ENCODE measurements around the gene TRPT1.

TRPT1 gene

GRCh38 chr11:64229744-64230170 is 3.8 kb upstream of the TRPT1 start:
- DNase-seq (ENCODE audit: low read depth) = no peak

GRCh38 chr11:64229090-64229743 is 3.2 kb upstream of the TRPT1 start:
- DNase-seq (ENCODE audit: low read depth) = no peak

GRCh38 chr11:64227405-64227956 is 1.5 kb upstream of the TRPT1 start:
- no peak for DNase-seq (ENCODE audit: low read depth)

- DNase-seq (ENCODE audit: low read depth) = peak; percentile 30
Measured at GRCh38 chr11:64226507-64227051, 593 bp upstream of the TRPT1 start.

DNA sequence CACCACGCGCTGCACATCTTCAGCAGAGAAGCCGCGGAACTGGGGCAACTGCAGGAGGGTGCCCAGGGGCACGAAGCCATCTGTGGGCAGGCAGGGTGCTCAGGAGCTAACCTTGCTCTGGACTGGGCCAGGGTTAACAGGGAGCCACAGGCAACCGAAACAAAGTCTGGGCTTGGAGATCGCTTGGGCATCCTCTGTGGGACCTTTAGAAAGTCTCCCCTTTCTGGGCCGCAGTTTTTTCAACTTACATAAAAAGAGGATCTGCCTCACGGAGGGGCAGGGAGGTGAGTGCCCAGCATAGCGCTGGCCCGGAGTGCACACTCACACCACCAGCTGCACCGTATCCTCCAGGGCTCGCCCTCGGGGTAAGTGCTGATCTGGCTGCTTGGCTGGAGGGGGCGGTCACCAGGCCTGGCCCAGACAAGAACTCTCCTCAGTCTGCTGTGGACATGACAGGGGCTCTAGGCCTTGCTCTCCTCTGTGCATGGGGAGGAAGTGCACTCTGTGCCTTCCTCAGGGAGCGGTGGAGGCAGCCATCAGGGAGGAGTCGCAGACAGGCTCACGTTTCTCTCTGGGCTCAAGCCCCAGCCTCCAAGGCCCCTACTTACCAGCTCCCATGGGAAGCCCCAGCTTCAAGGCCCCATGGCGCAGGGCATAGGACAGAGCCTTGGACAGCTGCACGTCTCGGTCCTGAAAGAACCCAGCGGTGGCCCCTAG is 937 bp downstream of the TRPT1 start:
- DNase-seq (ENCODE audit: low read depth) = no peak

- DNase-seq (ENCODE audit: low read depth) = no peak
Measured at GRCh38 chr11:64224151-64224890, 1.7 kb downstream of the TRPT1 start.

DNA sequence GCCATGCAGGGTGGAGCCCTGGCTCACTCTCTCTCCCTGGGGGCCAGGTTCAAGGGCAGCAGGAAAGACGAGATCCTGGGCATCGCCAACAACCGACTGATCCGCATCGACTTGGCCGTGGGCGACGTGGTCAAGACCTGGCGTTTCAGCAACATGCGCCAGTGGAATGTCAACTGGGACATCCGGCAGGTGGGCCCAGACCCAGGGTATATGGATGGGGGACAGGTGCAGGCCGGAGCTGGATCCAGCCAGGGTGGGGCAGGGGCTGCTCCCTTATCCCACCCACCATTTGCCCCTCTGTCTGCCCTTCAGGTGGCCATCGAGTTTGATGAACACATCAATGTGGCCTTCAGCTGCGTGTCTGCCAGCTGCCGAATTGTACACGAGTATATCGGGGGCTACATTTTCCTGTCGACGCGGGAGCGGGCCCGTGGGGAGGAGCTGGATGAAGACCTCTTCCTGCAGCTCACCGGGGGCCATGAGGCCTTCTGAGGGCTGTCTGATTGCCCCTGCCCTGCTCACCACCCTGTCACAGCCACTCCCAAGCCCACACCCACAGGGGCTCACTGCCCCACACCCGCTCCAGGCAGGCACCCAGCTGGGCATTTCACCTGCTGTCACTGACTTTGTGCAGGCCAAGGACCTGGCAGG is 2.9 kb downstream of the TRPT1 start:
- DNase-seq (ENCODE audit: low read depth) = no peak

DNA sequence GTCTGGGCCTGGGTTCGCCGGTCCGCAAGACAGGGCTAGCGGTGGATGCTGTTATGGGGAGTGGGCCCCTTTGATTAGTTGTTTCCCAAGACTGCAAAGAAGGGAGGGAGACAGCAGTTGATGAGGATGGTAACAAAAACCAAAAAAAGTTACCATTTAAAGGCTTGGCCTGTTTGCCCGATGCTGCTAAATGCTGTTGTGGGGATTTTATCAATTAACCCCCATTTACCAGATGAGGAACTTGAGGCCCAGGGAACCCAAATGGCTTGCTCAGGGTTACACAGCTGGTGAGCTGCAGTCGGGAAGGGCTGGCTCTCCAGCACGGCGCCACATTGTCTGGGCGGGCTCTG is 3.4 kb downstream of the TRPT1 start:
- DNase-seq (ENCODE audit: low read depth) = no peak

- no peak for DNase-seq (ENCODE audit: low read depth)
Measured at GRCh38 chr11:64220798-64221197, 5.2 kb downstream of the TRPT1 start.

GRCh38 chr11:64220271-64220670 is 5.7 kb downstream of the TRPT1 start:
- no peak for DNase-seq (ENCODE audit: low read depth)

GRCh38 chr11:64219755-64220154 is 6.2 kb downstream of the TRPT1 start:
- DNase-seq (ENCODE audit: low read depth) = no peak

GRCh38 chr11:64219354-64219684 is 6.7 kb downstream of the TRPT1 start:
- DNase-seq (ENCODE audit: low read depth) = no peak

DNA sequence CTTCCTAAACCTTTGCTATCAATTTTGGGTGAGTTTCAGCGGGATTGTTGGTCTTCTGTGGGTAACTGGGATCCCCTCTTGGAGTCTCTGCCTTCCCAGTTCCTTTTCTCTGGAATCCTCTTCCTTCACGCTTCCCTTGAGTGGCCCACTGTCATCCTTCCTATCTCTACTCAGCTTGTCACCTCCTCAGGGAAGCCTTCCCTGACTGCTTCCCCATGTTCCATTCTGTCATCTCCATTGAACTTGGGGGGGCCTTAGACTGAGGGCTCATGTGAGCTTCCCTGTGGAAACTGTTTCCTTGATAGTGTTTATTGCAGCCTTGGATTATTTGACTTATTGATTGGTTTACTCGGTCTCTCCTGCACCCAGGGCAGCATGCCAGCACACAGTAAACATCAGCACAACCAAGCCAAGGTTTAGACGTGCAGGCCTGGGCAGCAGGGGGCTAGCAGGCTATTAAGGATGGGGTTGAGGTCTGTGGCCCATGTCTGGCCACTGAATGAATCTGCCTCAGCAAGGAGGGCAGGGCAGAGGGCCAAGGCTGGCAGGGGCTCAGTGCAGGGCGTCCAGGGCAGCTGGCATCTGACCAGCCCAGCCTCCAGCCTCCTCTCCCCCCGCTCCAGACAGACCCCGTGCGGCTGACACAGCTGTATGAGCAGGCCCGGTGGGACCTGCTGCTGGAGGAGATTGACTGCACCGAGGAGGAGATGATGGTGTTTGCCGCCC is 7.2 kb downstream of the TRPT1 start:
- DNase-seq (ENCODE audit: low read depth) = no peak

GRCh38 chr11:64216879-64217278 is 9.1 kb downstream of the TRPT1 start:
- no peak for DNase-seq (ENCODE audit: low read depth)

DNA sequence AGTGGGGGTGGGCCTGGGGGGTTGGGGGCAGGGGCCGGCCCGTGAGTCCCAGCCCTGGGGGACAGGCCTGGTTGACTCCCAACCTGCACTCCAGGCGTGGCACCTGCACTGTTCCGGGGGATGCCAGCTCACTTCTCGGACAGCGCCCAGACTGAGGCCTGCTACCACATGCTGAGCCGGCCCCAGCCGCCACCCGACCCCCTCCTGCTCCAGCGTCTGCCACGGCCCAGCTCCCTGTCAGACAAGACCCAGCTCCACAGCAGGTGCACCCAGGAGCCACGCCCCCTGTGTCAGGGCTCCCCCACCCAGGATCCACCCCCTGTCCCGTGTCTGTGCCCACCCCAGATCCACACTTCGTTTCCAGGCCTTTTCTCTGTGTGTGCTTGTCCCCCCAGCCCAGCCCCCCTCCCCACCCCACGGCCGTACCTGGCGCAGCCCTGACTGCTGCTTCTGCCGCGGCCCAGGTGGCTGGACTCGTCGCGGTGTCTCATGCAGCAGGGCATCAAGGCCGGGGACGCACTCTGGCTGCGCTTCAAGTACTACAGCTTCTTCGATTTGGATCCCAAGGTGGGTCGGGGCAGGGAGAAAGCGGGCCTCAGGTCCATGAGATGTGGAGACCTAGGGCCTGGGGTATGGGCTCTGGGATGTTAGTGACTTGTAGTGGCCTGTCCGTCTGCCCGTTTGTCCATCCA is 14.7 kb downstream of the TRPT1 start:
- DNase-seq (ENCODE audit: low read depth) = no peak

GRCh38 chr11:64210301-64211020 is 15.5 kb downstream of the TRPT1 start:
- no peak for DNase-seq (ENCODE audit: low read depth)

DNA sequence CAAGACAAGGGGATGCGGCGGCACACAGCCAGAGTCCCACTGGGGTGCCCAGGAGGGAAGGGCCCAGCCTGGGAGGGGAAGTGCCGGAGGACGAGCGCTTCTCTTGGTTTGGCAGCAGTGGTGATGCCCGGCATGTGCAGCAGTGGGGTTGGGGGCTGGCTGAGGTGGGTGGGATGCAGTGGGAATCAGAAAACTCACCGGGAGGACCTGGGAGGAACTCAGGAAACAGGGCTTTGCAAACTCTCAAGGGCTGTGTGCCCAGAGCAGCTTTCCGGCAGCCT is 16.5 kb downstream of the TRPT1 start:
- DNase-seq (ENCODE audit: low read depth) = no peak

DNA sequence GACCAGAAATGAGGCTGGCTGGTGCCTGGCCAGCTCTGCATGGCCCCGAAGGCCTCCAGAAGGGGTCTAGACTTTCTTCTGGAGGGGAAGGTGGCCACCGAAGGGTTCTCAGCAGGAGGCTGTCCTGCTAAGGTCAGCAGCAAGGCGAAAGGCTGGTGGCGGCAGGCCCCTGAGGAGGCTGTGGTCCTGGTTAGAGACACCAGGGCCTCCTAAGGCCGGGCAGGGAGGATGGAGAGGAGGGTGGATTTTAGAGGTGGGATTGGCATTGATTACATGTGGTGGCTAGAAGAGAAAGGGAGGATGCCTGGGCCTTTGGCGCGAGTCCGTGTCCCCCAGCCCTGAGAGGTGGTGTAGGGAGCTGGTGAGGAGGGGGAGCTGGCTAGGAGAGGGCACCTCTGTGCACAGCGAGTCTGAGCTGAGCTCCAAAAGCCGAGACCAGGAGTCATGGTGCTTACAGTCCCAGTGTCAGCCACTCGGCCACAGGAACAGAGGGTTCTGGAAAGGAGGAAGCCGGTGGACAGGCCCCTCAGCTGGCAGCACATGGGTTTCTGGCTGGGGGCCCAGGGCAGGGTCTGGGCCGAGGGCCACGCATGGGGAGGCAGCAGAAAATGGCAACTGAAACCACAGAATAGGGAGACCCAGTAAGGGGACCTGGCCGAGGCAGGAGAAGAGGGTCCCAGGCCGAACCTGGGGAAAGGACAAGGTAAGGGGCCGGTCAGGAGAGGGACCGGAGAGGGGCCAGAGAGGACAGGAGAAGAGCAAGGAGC is 17.0 kb downstream of the TRPT1 start:
- DNase-seq (ENCODE audit: low read depth) = no peak

- DNase-seq (ENCODE audit: low read depth) = no peak
Measured at GRCh38 chr11:64208086-64208795, 17.7 kb downstream of the TRPT1 start.
